ENCODE data around the gene E2F2.

E2F2 gene

GRCh38 chr1:23577056-23578004 is 46.3 kb upstream of the E2F2 start:
- Histone ChIP-seq H3K4me1 (ENCODE audit: insufficient read depth, low read length, severe bottlenecking) (peaks cover 84% of the 10 kb centered on the region), H3K79me2 (ENCODE audit: insufficient read depth, low read length) (no peaks in the 10 kb centered on the region), H3K4me3 (ENCODE audit: low read depth, low read length, poor library complexity, severe bottlenecking) (peak overlapping the region; percentile 53), H3K27me3 (ENCODE audit: insufficient read depth, low read length) (no peaks in the 10 kb centered on the region), H3K4me2 (ENCODE audit: low read length) (peak overlapping the region; percentile 71), H3K9me2 (ENCODE audit: low read depth, low read length) (no peaks in the 10 kb centered on the region), H3K9me3 (ENCODE audit: low read length) (no peaks in the 10 kb centered on the region), H3K27ac (ENCODE audit: low read depth, low read length, poor library complexity, severe bottlenecking) (peak overlapping the region; percentile 93), H3K9ac (ENCODE audit: low read length) (peak overlapping the region; percentile 68), H2AFZ (ENCODE audit: low read length) (no peak overlapping the region), H4K20me1 (ENCODE audit: insufficient read depth, low read length) (no peaks in the 10 kb centered on the region), H3F3A (ENCODE audit: insufficient read depth, low read length) (peaks cover 5% of the 10 kb centered on the region; the same call in 1 of the 2 replicates), H3K36me3 (ENCODE audit: insufficient read depth, low read length) (no peaks in the 10 kb centered on the region)
- TF ChIP-seq EZH2 (IDR thresholded peaks at IDR 0.05; ENCODE audit: borderline replicate concordance, low read length) (no peak), CTCF (IDR thresholded peaks at IDR 0.05; ENCODE audit: low read length) (no peak)

GRCh38 chr1:23576338-23577055 is 45.5 kb upstream of the E2F2 start:
- Histone ChIP-seq H3K27ac (ENCODE audit: low read depth, low read length, poor library complexity, severe bottlenecking) (peak overlapping the region; percentile 93), H3K4me1 (ENCODE audit: insufficient read depth, low read length, severe bottlenecking) (peaks cover 78% of the 10 kb centered on the region), H3K9ac (ENCODE audit: low read length) (peak overlapping the region; percentile 68), H3K27me3 (ENCODE audit: insufficient read depth, low read length) (no peaks in the 10 kb centered on the region), H4K20me1 (ENCODE audit: insufficient read depth, low read length) (no peaks in the 10 kb centered on the region), H3K4me2 (ENCODE audit: low read length) (peak overlapping the region; percentile 71), H3K4me3 (ENCODE audit: low read depth, low read length, poor library complexity, severe bottlenecking) (peak overlapping the region; percentile 53), H2AFZ (ENCODE audit: low read length) (no peak overlapping the region), H3K36me3 (ENCODE audit: insufficient read depth, low read length) (no peaks in the 10 kb centered on the region), H3K79me2 (ENCODE audit: insufficient read depth, low read length) (no peaks in the 10 kb centered on the region), H3F3A (ENCODE audit: insufficient read depth, low read length) (peaks cover 5% of the 10 kb centered on the region; the same call in 1 of the 2 replicates), H3K9me3 (ENCODE audit: low read length) (no peaks in the 10 kb centered on the region), H3K9me2 (ENCODE audit: low read depth, low read length) (no peaks in the 10 kb centered on the region)
- TF ChIP-seq CTCF (IDR thresholded peaks at IDR 0.05; ENCODE audit: low read length): no peak; the same call in 1 of the 2 replicates
- no peak for TF ChIP-seq EZH2 (IDR thresholded peaks at IDR 0.05; ENCODE audit: borderline replicate concordance, low read length)

GRCh38 chr1:23575226-23575810 is 44.3 kb upstream of the E2F2 start:
- TF ChIP-seq CTCF (IDR thresholded peaks at IDR 0.05; ENCODE audit: low read length) (no peak), EZH2 (IDR thresholded peaks at IDR 0.05; ENCODE audit: borderline replicate concordance, low read length) (no peak)

More at GRCh38 chr1:23575226-23575810, 44.3 kb upstream of the E2F2 start:
- peak overlapping the region; percentile 93 for H3K27ac ChIP-seq (ENCODE audit: low read depth, low read length, poor library complexity, severe bottlenecking)
- no peaks in the 10 kb centered on the region for H3K9me3 ChIP-seq (ENCODE audit: low read length)
- peak overlapping the region; percentile 71 for H3K4me2 ChIP-seq (ENCODE audit: low read length)
- H3K79me2 ChIP-seq (ENCODE audit: insufficient read depth, low read length): no peaks in the 10 kb centered on the region
- no peaks in the 10 kb centered on the region for H4K20me1 ChIP-seq (ENCODE audit: insufficient read depth, low read length)
- H3K9ac ChIP-seq (ENCODE audit: low read length): peak overlapping the region; percentile 68
- H3K36me3 ChIP-seq (ENCODE audit: insufficient read depth, low read length): no peaks in the 10 kb centered on the region
- peaks cover 5% of the 10 kb centered on the region; the same call in 1 of the 2 replicates for H3F3A ChIP-seq (ENCODE audit: insufficient read depth, low read length)
- H3K9me2 ChIP-seq (ENCODE audit: low read depth, low read length): no peaks in the 10 kb centered on the region
- H3K27me3 ChIP-seq (ENCODE audit: insufficient read depth, low read length): no peaks in the 10 kb centered on the region
- H3K4me1 ChIP-seq (ENCODE audit: insufficient read depth, low read length, severe bottlenecking): peaks cover 66% of the 10 kb centered on the region
- H3K4me3 ChIP-seq (ENCODE audit: low read depth, low read length, poor library complexity, severe bottlenecking): no peak overlapping the region
- H2AFZ ChIP-seq (ENCODE audit: low read length): no peak overlapping the region
